Skeletal muscle cell (primary cell): Measurements from ENCODE around the gene ATP13A4.

Experiments used
- DNase-seq: peaks from one replicate; pipeline ENCODE4 v3.0.0-alpha.2; 2010; ENCODE audit warnings: low read depth
- H3K4me3 ChIP-seq: 2 replicates; pipeline ENCODE4 v1.5.1; 2011; ENCODE audit warnings: low read depth, mild to moderate bottlenecking, control low read depth, low read length, moderate library complexity

ATP13A4 gene

GRCh38 chr3:193507566-193507965, 47.1 kb downstream of the ATP13A4 start:
- no peak for DNase-seq

DNA sequence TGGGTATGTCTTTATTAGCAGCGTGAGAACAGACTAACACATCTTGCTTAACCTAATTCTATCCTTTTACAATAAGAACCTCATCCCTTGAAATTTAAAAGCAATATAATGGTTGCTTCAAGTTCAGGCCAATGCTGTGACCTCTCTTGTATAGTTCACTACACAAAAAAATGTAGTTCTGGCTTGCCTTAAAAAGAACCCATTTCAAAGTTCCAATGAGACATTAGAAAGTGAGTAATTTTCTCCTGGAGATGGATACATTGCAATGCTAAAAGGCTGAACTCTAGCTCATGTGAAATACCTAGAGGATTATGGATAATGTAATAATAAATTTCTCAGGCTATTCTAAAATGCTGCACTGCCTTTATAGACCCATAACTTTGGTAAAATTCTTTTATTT, 47.8 kb downstream of the ATP13A4 start:
- no peak for DNase-seq
- no peak overlapping the region for H3K4me3 ChIP-seq

More at GRCh38 chr3:193507566-193507965, 47.1 kb downstream of the ATP13A4 start:
- no peak overlapping the region for H3K4me3 ChIP-seq

DNA sequence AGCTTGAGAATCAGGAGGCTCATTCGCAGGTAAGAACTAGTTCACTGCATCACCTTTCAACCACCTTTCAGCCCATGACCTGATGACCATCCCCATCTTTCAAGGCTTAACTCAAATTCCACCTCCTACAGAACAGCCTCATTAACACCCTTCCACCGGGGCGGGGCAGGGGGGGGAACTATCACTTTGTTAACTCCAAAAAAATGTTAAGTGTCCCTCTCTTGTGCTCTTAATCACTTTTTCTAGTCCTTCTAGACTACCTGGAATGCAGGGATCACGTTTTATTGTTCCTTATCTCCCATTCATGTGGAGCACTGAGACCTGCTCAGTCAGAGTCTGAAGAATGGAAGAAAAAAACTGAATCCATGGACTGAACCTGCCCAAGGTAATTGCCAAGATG, 51.8 kb downstream of the ATP13A4 start:
- no peak for DNase-seq
- H3K4me3 ChIP-seq = no peak overlapping the region

- DNase-seq = no peak
- no peak overlapping the region for H3K4me3 ChIP-seq
These were observed 54.8 kb downstream of the ATP13A4 start for GRCh38 chr3:193499801-193500485.

DNA sequence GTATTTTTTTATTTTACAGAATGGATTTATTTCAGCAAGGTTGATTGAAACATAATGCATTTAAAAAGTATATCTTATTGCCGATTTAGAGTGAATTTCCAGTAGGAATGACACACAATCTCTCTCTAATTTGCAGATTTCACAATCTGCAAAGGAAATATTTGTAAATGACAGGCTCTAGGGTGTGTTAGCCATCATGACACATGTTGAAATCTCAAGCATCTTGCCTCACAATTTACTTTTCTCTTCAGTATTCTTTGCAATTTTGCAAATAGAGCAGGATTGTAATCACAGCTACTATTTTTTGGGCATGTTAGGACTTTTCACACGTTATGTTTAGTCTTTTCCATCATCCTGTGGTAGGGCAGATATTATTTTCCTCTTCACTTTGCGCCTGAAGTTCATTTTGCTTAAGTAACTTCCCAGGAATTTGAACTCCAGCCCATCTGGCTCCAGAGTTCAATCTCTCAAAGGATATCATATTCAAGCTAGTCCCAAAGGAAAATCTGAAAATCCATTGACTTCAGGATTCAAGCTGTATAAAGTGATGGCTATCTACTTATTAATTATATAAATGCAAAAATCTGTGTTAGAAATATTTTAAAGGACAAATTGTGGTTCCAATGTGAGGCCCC, 55.4 kb downstream of the ATP13A4 start:
- DNase-seq = no peak
- H3K4me3 ChIP-seq = no peak overlapping the region

DNA sequence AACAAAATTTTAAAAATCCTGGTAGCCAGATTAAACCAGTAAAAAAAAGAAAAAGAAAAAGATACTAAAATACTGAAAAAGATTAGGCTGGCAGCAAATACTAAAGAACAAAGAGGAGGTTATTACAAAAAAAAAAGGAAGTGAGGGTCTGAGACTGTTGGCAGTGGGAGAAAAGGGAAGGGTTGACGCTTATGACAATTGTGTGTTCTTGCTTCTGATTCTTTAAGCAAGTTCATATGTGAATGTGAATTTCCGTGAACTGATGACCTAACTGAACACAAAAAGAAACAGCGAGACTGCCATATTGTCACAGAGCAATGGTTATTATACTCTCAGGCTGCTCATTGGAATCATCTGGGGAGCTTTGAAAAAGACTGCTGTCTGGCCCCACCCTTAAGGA, 56.5 kb downstream of the ATP13A4 start:
- no peak for DNase-seq
- H3K4me3 ChIP-seq = no peak overlapping the region

DNA sequence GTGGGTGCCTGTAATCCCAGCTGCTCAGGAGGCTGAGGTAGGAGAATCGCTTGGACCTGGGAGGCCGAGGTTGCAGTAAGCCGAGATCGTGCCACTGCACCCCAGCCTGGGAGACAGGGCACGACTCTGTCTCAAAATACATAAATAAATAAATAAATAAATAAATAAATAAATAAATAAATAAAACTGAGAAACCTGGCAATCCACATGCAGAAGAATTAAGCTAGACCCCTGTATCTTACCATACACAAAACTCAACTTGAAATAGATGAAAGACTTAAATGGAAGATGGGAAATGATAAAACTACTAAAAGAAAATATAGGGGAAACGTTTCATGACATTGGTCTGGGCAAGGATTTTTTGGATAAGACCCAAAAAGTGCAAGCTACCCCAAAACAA, 58.0 kb downstream of the ATP13A4 start:
- no peak for DNase-seq
- no peak overlapping the region for H3K4me3 ChIP-seq

DNA sequence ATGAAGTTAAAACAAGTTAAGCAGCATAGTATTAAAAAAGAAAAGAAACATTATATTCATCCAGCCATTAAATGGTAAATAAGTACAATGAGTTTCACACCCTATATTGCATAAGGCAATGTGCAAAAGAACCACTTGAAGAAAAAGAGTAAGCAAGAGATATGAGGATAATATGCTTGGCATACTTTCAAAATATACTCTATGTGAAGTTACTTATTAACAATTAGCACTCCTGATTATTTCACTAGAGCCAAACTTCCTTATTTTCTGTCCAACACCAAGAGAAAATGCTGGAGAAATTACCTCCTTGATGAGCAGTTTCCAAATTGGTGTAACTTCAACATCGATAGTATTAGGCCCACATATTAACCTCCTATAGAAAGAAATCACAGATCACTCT, 63.7 kb downstream of the ATP13A4 start:
- DNase-seq = no peak
- H3K4me3 ChIP-seq = no peak overlapping the region

DNA sequence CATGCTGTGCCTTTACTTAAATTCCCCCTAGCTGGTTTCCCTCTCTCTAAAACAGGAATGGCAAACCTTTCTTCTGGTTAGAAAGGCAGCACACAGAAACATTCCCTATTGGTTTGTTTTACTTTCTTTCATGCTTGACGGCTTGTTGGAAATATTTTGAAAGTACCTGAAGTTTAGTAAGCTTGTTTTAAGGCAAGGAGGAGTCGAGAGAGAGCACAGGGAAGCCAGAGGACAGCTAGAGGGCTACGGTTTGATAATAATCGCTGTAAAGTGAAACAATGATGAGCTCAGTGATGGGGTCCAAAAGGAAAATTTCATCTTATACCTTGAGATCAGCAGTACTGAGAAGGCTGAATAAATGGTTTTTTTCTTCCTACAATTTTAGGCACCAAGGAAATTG, 64.1 kb downstream of the ATP13A4 start:
- DNase-seq = no peak
- no peak overlapping the region for H3K4me3 ChIP-seq

DNA sequence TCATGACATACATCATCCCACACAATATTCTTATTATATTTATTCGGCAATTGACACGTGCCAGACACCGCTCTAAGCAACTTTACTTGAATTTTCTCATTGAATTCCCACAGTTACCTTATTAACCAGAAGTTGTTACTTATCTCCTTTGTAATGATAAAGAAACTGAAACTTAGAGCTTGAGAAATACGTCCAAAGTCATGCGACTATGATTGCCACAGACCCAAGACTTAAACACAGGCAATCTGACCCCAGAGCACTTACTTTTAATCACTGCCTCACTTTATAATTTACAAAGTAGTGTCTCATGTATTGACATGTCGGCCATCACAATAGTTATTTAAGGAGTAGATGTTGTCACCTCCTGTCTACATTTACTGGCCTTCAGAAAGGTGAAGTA, 64.7 kb downstream of the ATP13A4 start:
- no peak for DNase-seq
- no peak overlapping the region for H3K4me3 ChIP-seq

DNA sequence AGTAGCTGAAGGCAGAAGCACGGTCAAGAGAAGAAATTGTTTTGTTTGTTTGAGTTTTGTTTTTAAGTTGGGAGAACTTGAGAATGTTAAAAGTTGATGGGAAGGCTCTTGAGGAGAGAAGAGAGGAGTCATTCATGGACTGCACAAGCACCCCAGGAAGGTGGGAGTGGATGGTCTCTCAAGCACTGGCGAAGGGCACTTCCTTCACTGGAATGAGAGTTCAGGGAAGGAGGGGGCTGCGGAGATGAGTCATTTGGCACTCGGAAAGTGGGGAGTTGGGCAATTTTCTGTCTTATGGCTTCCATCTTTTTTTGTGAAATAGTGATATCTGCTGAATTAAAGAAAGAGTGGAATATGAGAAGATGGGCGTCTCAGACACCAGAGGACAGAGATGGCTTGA, 66.0 kb downstream of the ATP13A4 start:
- no peak overlapping the region for H3K4me3 ChIP-seq

GRCh38 chr3:193483988-193484539, 70.6 kb downstream of the ATP13A4 start:
- DNase-seq = no peak
- no peak overlapping the region for H3K4me3 ChIP-seq

More for the DNA sequence above, 66.0 kb downstream of the ATP13A4 start:
- no peak for DNase-seq

- no peak for DNase-seq
- H3K4me3 ChIP-seq = no peak overlapping the region
These were observed 73.3 kb downstream of the ATP13A4 start for GRCh38 chr3:193481436-193481835.

GRCh38 chr3:193474446-193474845, 80.2 kb downstream of the ATP13A4 start:
- DNase-seq = no peak
- H3K4me3 ChIP-seq = no peak overlapping the region

DNA sequence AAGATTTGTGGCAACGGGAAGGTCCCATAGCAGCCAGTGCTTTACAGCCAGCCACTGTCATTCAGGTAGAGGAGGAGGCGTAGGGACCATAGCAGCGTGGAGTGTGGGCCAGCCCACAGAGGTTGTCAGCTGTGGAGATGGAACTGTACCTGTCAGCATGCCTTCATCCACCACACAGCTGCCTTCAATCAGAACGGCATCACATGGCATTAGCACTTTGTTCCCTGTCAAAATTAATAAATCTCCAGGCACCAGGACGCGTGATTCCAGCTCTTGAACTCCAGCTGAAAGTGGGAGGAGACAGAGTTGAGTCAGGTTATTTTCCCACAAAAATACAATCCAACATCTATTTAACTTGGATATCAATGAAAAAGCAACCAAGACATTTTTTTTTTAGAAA, 84.0 kb downstream of the ATP13A4 start:
- H3K4me3 ChIP-seq = no peak overlapping the region

GRCh38 chr3:193465992-193466608, 88.6 kb downstream of the ATP13A4 start:
- H3K4me3 ChIP-seq = no peak overlapping the region
- no peak for DNase-seq

More for the DNA sequence above, 84.0 kb downstream of the ATP13A4 start:
- DNase-seq = no peak

GRCh38 chr3:193464889-193465288, 89.8 kb downstream of the ATP13A4 start:
- DNase-seq = no peak
- H3K4me3 ChIP-seq = no peak overlapping the region

- no peak overlapping the region for H3K4me3 ChIP-seq
- no peak for DNase-seq
These were observed 97.2 kb downstream of the ATP13A4 start for GRCh38 chr3:193457526-193457925.

- DNase-seq = no peak
- no peak overlapping the region for H3K4me3 ChIP-seq
These were observed 102.4 kb downstream of the ATP13A4 start for GRCh38 chr3:193452338-193452737.

GRCh38 chr3:193451902-193452301, 102.8 kb downstream of the ATP13A4 start:
- no peak for DNase-seq
- no peak overlapping the region for H3K4me3 ChIP-seq
